Erythroblast (primary cell): Measurements from ENCODE around the gene PDS5B.

Experiments
- GATA1 ChIP-seq: IDR thresholded peaks from 2 replicates; pipeline ENCODE4 v1.6.1; 2011; ENCODE audit warnings: low read depth, mild to moderate bottlenecking, control low read depth, low read length, moderate library complexity
- POLR2A ChIP-seq: IDR thresholded peaks from 2 replicates; pipeline ENCODE4 v1.6.1; 2011; ENCODE audit warnings: mild to moderate bottlenecking, low read length

DNA sequence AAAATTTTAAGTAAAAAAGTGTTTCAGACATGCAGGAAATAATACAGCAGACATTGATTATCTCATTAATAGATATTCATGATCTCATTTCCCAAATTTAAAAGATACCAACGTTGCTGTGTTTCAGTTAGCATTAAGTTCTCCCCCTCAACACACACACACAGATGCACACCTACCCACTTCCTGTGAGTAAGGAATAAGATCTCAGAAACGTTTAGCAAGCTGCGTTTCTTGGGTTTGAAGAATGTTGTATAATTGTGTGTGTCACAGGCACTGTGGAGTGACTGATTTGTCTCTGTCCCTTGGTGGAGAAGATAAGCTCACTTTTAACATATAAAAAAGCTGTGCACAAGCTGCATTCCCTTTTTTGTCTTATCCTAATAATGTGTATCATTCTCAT lies 196.8 kb downstream of the PDS5B start:
- TF ChIP-seq POLR2A (no peak), GATA1 (no peak)
